Kidney epithelial cell (primary cell): ENCODE data around the gene CD82. TPM values are rescaled to one million over a fixed set of nuclear protein-coding genes. Genes with fewer than 3 reads are reported as not detected.

Source experiments
- DNase-seq: peaks from one replicate; pipeline ENCODE4 v3.0.0-alpha.2; 2010; ENCODE audit warnings: low read depth
- H3K27me3 ChIP-seq: 2 replicates; pipeline ENCODE4 v1.6.0; 2011; ENCODE audit warnings: low read length; ENCODE audit not compliant: control insufficient read depth, insufficient read depth
- H3K36me3 ChIP-seq: 2 replicates; pipeline ENCODE4 v1.5.1; 2011; ENCODE audit warnings: low read length; ENCODE audit not compliant: control insufficient read depth, insufficient read depth
- H3K4me3 ChIP-seq: 2 replicates; pipeline ENCODE4 v1.5.1; 2011; ENCODE audit warnings: low read depth, mild to moderate bottlenecking, control low read depth, low read length
- total RNA-seq: library from RNA; depleted of rRNA; stranded (reverse); fragments of >200 nt; gene quantifications from 2 replicates; pipeline ENCODE4 v1.2.3, GENCODE V29; 2015
- TF ChIP-seq, protein P1 (sequence below): IDR thresholded peaks from 2 replicates; pipeline ENCODE4 v1.5.1; 2011; ENCODE audit warnings: mild to moderate bottlenecking, moderate library complexity, low read length, control low read depth, inconsistent platforms; ENCODE audit not compliant: insufficient read depth, poor library complexity, severe bottlenecking

Gene CD82
- total RNA-seq, 1 donor from 2014 or later: 47.3 TPM

DNA sequence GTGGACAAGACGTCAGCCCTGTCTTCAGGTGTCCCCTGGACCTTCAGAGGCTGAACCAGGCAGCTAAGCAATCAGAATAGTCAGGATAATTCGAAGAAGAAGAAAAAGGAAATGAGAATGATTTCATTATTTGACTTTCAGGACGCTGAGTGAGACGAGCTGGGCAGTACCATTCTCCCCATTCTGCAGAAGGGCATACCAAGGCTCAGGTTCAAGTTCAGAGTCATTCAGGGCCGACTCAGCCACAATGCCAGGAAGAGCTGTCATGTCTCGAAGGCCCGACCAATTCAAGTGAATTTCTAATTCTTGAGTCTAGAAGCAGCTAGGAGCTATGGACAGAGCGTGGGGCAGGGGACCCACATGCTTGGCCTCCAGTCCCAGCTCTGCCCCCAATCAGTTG lies 33.8 kb upstream of the CD82 start:
- H3K36me3 ChIP-seq: no peaks in the 10 kb centered on the region
- no peak for DNase-seq
- no peak overlapping the region for H3K4me3 ChIP-seq
- TF ChIP-seq, protein P1, sequence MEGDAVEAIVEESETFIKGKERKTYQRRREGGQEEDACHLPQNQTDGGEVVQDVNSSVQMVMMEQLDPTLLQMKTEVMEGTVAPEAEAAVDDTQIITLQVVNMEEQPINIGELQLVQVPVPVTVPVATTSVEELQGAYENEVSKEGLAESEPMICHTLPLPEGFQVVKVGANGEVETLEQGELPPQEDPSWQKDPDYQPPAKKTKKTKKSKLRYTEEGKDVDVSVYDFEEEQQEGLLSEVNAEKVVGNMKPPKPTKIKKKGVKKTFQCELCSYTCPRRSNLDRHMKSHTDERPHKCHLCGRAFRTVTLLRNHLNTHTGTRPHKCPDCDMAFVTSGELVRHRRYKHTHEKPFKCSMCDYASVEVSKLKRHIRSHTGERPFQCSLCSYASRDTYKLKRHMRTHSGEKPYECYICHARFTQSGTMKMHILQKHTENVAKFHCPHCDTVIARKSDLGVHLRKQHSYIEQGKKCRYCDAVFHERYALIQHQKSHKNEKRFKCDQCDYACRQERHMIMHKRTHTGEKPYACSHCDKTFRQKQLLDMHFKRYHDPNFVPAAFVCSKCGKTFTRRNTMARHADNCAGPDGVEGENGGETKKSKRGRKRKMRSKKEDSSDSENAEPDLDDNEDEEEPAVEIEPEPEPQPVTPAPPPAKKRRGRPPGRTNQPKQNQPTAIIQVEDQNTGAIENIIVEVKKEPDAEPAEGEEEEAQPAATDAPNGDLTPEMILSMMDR: no peak
- H3K27me3 ChIP-seq: peaks cover 7% of the 10 kb centered on the region

GRCh38 chr11:44532809-44533208 lies 32.7 kb upstream of the CD82 start:
- H3K36me3 ChIP-seq: no peaks in the 10 kb centered on the region
- no peak for DNase-seq
- TF ChIP-seq, protein P1: no peak
- H3K27me3 ChIP-seq: peaks cover 7% of the 10 kb centered on the region
- no peak overlapping the region for H3K4me3 ChIP-seq

DNA sequence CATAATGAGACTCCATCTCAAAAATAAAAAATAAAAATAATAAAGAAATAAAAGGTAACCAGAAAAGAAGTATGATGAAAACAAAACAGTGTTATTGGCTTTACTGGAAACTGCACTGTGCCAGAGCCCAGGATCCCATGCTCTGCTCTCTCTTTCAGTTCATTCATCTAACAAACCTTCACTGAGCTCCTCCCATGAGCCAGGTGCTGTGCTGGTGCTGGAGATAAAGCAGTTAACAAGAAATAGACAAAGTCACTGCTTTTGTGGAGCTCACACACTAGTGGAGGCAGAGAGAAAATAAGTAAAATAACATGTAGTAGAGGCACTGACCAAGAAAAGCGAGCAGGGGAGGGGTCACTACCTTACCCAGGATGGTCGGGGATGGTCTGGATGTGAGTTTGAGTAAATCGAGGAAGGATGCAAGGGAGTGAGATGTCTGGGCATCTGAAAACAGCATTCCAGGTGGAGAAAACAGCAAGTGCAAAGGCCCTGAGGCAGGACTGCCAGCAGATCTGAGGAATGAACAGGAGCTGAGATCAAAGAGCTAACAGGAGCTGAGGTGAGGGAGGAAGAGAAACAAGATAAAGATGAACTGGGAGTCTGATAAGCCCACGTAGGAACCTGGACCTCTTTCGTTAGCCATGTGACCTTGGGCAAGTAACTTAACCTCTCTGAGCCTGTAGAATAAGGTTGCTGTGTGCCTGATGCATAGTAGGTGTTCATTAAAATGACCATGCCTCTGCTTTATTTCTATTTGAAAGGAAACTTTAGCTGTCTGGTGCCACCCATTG lies 31.3 kb upstream of the CD82 start:
- Histone ChIP-seq H3K4me3 (no peak overlapping the region), H3K27me3 (peaks cover 6% of the 10 kb centered on the region), H3K36me3 (no peaks in the 10 kb centered on the region)
- DNase-seq: no peak
- TF ChIP-seq, protein P1: no peak

GRCh38 chr11:44535191-44535980 lies 30.1 kb upstream of the CD82 start:
- H3K27me3 ChIP-seq: peaks cover 6% of the 10 kb centered on the region
- DNase-seq: no peak
- TF ChIP-seq, protein P1: no peak
- no peak overlapping the region for H3K4me3 ChIP-seq
- no peaks in the 10 kb centered on the region for H3K36me3 ChIP-seq

GRCh38 chr11:44536788-44537516 lies 28.5 kb upstream of the CD82 start:
- H3K36me3 ChIP-seq: no peaks in the 10 kb centered on the region
- peaks cover 8% of the 10 kb centered on the region for H3K27me3 ChIP-seq
- TF ChIP-seq, protein P1: no peak
- H3K4me3 ChIP-seq: no peak overlapping the region
- DNase-seq: no peak
